GM19324 (cell line): Measurements from ENCODE around the gene ACIN1.
A peak's percentile ranks its signal among the peaks of the same experiment; 100 is the strongest.

ENCODE experiments used
- ATAC-seq: cut with Tn5 transposase; IDR thresholded peaks from one replicate; pipeline ENCODE4 v1.9.1; 2021; ENCODE audit warnings: mild to moderate bottlenecking, moderate library complexity; ENCODE audit not compliant: unreplicated experiment, low FRiP score

Gene ACIN1

DNA sequence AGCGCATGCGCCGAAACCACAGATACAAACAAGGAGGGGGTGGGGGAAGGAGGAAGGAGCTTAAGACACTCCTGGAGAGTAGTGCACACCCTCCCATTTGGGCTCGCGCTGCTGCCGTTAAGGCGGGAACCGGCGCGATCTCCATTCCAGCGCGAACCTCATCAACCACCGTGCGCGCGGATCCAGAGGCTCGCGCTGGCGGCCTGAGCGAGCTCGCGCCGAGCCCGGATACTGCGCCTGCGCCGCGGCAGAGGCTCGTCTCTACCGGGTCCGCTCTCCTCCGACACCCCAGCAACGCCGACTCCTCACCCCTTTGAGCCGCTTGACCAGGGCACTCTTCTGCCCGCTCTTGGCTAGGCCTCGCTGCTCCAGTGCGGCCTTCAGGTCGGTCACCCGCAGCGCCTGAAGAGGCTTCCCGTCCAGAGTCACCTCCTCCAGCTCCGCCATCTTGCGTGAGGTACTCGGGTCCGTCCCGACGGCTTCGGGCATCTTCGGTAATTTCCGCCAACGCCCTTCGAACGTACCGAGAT, at the start of gene ACIN1:
Gene ACIN1, minus strand, starts transcription at position 471 of the 530 bp plus-strand sequence. Its CDS starts 24 bp downstream, at position 447.
- peak; percentile 34 for ATAC-seq

- no peak for ATAC-seq
Measured at GRCh38 chr14:23143911-23144310, 49.0 kb upstream of the ACIN1 start.

- no peak for ATAC-seq
Measured at GRCh38 chr14:23142826-23143225, 47.9 kb upstream of the ACIN1 start.

- no peak for ATAC-seq
Measured at GRCh38 chr14:23141706-23142444, 46.9 kb upstream of the ACIN1 start.

DNA sequence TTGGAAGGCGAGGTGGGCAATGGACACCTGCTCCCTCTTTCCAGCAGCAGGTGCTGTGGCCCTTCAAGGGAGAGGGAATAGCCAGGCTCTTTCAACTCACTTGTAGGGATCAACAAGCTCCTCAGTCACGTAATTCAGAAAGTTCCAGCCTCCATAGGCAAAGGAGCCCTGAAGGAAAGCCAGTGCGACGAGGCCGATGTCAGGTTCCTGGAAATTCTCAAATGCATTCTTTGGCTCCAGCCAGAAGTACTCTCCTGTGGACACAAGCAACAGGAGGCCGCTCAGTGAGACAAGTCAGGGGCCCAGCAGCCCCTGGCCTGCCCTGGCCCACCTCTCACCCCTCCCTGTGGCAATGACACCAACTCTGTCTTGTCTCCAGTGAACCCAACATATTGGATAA, 45.4 kb upstream of the ACIN1 start:
- ATAC-seq = no peak

DNA sequence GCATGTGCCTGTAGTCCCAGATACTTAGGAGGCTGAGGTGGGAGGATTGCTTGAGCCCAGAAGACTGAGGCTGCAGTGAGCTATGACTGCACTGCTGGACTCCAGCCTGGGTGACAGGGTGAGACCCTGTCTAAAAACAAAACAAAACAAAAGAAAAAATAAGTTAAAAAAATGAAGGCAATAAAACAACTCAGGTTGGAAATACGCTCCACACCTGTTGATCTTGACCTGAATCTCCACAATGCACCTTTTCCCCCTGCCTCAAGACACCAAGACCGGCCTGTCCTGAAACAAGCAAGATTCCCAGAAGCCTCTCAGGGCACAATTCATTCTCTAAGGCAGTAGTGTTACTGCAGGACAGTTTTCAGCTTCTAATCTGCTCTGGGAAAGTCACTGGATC, 44.9 kb upstream of the ACIN1 start:
- no peak for ATAC-seq

- ATAC-seq = no peak
Measured at GRCh38 chr14:23137813-23138535, 43.0 kb upstream of the ACIN1 start.

GRCh38 chr14:23137192-23137812, 42.4 kb upstream of the ACIN1 start:
- ATAC-seq = no peak

DNA sequence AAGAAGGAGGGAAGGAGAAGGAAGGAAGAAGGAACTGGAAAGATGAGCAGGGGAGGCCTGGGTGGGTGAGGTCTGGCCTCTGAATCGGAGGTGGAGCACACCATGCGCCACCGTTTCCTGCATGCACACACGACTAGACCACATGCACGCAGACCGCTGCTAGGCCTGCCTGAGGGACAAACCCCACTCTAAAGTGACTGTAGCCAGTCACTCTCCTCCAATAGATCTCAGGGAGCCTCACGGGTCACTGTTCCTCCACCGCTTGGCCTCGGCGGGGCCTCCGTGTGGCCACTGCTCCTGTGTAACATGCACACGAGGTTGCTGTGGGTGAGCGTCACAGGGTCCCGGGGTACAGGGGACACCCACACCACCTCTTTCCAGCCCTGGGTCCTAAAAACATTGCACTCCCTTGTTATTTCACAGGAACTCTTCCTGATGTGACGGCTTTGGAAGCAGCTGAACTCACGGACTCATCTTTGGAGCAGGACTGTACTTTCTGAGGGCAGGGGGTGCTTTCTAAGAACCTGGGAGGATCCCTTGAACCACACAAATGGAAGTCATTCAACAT, 41.7 kb upstream of the ACIN1 start:
- ATAC-seq = no peak

GRCh38 chr14:23132970-23133369, 38.0 kb upstream of the ACIN1 start:
- no peak for ATAC-seq

GRCh38 chr14:23131482-23131881, 36.5 kb upstream of the ACIN1 start:
- ATAC-seq = no peak

- no peak for ATAC-seq
Measured at GRCh38 chr14:23130871-23131270, 35.9 kb upstream of the ACIN1 start.

- ATAC-seq = no peak
Measured at GRCh38 chr14:23129759-23130316, 34.9 kb upstream of the ACIN1 start.

- no peak for ATAC-seq
Measured at GRCh38 chr14:23128969-23129758, 34.2 kb upstream of the ACIN1 start.

DNA sequence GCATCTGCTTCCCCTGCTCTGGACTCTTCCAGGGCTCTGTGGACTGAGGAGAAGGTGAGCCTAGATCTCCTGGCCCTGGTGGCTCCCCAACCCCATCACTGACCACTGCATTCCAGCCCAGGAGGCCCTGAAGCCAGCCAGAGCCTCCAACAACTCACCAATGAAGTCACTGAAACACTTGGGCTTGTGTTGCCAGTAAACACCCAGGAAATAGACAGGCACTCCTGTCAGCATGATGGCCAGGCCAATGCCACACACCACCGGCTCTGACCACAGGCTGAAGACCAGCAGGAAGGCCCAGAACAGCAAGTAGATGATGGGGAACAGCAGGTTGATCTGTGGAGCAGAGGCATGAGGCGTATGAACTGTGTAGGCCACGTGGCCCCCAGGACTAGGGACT, 32.9 kb upstream of the ACIN1 start:
- ATAC-seq = no peak

DNA sequence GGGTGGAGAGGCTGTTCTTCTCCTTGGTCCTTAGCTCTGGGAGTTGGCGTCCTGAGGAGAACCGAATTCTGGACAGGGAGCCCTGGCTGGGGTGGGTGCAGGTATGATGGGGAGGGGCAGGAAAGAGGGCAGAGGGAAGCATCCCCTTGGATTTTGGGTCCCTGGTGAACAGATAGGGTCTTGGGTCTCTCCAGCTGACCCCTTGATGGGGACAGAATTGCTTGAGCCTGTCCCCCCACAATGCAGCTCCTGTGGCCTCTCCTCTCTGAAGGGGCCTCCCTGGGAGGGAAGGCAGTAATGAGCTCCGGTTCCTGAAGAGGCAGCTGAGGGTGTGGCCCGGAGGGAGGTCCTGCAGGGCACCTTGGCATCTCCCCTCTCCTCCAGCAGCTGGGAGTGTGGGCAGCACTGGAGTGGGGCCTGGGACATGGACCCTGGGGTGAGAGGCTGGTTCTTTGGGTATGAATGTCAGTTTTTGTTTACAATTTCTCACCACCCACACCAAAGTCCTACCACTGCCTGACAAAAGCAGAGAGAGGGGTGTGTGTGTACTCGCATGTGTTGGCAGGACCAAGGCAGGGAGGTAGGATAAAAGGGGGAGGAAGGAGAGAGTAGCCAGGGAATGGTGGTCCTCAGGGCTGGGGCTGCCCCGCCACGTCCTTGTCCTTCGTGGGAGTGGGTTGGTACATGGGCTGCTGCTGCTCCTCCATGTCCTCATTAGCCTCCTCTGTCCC, 31.8 kb upstream of the ACIN1 start:
- ATAC-seq = no peak

GRCh38 chr14:23125933-23126524, 31.1 kb upstream of the ACIN1 start:
- no peak for ATAC-seq

DNA sequence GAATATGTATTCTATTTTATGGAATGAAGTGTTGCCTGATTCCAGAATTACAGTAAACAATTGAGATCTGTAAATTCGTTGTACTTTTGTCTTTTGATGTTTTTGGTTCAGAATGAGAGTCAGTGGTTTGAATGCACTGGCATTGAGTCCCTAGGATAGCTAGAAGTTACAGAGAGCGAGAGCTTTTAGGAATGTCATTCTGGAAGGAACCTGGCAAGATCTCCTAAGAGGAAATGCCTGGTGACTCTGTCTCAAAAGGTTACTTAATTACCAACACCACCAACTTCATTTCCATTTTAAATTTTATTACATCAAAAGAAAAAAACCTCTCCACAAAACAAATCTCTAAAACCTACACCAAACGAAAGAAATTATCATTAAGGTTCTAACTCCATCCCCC, 30.1 kb upstream of the ACIN1 start:
- no peak for ATAC-seq
